Measurements from ENCODE around the gene RFX2. TPM values are rescaled to one million over a fixed set of nuclear protein-coding genes. Genes with fewer than 3 reads are reported as not detected.
"Not testable (repeated sequence)": the region's sequence is repeated elsewhere in the genome, so short reads cannot be mapped to it uniquely, and the experiment has no call there.

Gene RFX2
- total RNA-seq, 1 donor from 2014 or later, result 4.0 TPM

DNA sequence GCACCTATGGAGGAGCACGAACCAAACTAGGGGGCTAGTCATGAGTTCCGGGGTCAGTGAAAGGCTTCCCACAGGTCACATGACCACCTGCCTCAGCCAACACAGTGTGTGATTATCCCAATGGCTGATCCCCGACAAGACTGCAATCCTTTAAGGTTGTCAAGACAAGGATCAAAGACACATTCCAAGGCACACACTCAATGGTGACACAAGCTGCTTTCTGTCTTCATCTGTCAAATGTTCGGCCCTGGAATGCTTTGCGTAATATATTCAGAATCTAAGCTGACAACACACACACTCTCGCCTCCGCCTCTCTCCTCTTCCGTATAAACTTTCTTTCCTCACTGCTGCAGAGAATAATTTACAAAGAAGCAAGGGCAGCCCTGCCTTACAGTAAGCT, 144.1 kb downstream of the RFX2 start:
- DNase-seq (ENCODE audit: low spot score), result no peak
- intact Hi-C loops (cut with DNase I), result loop anchor here (5.0 kb wide), 2 partner anchors 59 to 164 kb away; no protein-coding TSS in a partner anchor

DNA sequence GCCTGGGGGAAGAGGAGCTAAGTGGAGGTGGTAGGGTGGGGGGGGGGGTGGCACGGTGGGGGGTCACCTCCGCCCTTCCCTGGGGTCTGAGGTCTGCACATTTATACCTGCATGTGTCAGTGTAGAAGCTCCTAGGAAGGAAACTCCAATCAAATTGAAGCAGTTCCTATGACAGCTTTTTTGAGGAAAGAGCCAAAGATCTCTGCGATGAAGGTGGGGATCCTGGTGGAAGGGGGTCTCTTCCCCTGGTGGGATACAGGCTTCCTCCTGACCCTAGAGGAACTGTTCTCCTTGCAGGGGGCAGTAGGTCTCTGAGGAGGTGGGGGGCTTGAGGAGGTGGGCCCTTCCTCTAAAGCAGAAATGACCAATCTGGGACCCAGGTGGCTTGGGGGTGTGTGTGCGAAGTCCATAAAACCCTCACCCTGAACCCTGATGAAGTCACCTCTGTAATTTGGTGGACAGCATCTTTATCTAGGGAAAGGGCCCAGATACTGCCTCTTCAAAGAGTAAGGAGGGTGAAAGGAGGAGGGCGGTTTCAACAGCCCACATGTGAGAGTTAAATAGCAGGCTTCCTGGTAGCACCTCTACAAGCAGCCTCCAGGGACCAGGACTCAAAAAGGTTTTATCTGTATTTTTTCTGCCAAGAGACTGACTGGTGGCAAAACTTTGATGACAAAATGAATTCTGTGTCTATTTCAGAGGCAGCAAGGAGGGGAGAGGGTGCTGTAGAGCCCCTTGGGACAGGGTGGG, 145.3 kb downstream of the RFX2 start:
- DNase-seq (ENCODE audit: low spot score), result no peak
- intact Hi-C loops (cut with DNase I), result loop anchor here (5.0 kb wide), 2 partner anchors 58 to 163 kb away; no protein-coding TSS in a partner anchor

DNA sequence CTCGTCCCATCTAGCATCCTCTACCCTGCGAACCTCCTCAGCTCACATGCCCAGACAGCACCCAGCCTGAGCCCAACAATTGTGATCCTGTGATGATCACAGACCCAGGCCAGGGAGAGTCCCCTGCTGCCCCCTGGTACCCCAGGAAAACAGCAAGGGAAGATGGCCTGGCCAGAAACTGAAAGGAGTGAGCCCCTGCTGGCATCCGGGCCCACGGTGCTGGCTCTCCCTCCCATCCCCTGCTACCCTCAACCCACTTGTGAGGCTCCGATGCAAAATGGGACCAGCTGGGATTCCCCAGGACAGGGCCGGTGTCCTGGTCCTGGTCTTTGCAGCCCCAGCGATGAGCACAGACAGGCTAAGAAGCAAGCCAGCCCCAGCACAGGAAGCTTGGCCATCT, 146.4 kb downstream of the RFX2 start:
- no peak for DNase-seq (ENCODE audit: low spot score)
- intact Hi-C loops (cut with DNase I), result no loop called here

DNA sequence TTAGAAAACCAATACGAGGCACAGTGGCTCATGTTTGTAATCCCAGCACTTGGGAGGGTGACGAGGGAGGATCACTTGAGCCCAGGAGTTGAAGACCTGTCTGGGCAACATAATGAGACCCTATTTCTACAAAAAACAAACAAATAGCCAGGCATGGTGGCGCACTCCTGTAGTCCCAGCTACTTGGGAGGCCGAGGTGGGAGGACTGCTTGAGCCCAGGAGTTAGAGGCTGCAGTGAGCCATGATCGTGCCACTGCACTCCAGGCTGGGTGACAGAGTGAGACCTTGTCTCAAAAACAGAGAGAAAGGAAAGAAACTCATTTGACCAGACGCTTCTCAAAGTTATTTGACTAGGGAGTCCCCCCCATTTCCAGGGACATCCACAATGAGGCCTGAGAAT, 147.0 kb downstream of the RFX2 start:
- DNase-seq (ENCODE audit: low spot score); intact Hi-C loops (cut with DNase I): not testable (repeated sequence)

DNA sequence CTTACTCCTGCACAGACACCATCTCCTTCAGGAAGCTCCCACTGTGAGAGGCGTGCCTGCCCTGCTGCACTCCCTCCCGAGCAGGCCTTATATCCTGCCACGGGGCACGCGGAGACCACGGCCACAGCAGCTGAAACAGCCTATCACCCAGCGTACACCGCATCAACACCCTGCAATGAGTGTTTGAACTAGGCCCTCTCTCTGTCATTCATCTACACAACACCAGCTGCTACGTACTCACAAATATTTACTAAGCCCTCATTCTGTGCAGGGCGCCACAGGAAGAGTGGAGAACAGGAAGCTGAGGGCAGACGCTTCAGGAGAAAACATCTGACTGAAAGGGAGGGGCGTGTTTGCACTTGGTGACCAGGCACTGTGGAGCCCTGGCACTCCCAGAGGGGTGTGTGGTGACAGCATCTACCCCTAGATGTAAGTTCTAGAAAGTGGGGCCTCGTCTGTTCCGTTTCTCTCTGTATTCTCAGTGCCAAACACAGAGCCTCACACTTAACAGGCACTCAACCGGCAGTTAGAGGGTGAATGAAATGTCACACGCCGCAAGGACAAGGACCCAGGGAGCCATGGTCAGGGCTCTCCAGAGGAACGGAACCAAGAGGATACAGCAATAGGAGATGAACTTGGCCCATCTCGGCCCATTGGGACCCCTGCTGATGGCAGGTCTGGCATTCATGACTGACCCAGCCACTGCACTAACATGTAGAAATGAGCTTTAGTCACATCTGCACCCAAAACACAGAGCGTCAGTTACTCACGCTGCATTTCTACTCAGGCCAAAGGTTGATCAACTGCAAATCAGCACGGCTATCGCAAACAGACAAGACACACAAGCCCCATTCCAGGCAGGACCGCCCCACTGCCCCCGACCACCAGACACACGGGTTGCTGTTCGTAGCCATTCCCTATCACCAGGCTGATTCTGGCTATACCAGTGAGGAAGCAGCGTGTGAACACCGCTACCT, 148.0 kb downstream of the RFX2 start:
- DNase-seq (ENCODE audit: low spot score), result no peak

DNA sequence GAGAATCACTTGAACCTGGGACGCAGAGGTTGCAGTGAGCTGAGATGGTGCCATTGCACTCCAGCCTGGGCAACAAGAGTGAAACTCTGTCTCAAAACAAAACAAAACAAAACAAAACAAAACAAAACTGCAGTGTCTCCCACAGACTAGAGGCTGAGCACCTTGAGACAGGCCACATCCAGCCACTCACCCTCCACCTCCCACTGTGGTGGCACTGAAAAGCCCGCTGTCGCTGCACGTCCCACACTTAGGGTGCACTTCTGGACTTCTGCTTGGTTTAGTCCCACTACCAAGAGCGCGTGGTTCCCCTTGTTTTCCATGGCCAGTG, 148.7 kb downstream of the RFX2 start:
- intact Hi-C loops (cut with DNase I), result not testable (repeated sequence)

More for the DNA sequence above, 148.0 kb downstream of the RFX2 start:
- intact Hi-C loops (cut with DNase I), result no loop called here

DNA sequence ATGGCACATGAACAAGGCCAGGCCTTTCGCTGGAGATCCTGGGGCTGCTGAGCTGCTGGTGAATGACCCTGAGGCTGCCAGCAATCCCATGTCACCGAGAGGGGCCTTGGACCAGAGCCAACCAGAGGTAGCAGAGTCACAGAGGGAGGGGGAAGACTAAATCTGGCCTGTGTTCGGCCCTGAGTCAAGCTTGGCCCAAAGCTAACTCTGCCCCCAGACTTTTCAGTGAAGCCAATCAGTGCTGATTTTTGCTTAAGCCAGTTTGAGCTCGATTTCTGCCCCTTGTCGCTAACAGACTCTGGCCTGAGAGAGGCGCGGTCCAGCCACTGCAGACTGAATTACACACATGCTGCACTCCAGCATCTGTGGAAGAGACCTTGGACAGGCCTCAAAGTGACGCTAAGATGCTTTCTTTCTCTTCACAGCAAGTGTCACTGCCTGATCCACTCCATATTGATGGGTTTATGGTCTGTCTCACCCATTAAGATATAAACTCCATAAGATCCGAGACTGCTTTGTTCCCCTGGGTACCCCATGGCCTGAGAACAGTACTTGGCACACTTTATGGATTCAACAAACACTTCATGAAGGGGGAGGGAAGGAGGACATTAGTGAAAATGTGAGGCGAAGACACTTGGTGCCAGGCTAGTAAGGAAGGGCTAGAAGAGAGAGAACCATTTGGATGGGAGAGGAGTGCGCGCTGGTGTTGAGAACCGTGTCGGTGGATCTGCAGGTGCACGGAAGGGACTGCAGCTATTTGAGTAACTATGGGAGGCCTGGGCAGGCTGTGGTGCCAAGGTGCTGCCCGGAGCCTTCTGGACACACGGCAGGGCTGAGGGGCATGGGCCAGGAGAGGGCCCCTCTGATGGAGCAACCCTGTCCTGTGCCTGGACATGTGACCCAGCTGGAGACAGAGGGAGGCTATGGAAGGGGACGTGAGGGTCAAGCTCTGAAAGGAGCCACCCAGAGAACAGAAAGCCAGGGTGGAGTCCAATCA, 150.0 kb downstream of the RFX2 start:
- DNase-seq (ENCODE audit: low spot score), result no peak
- intact Hi-C loops (cut with DNase I), result no loop called here

More for the DNA sequence above, 148.7 kb downstream of the RFX2 start:
- not testable (repeated sequence) for DNase-seq (ENCODE audit: low spot score)

DNA sequence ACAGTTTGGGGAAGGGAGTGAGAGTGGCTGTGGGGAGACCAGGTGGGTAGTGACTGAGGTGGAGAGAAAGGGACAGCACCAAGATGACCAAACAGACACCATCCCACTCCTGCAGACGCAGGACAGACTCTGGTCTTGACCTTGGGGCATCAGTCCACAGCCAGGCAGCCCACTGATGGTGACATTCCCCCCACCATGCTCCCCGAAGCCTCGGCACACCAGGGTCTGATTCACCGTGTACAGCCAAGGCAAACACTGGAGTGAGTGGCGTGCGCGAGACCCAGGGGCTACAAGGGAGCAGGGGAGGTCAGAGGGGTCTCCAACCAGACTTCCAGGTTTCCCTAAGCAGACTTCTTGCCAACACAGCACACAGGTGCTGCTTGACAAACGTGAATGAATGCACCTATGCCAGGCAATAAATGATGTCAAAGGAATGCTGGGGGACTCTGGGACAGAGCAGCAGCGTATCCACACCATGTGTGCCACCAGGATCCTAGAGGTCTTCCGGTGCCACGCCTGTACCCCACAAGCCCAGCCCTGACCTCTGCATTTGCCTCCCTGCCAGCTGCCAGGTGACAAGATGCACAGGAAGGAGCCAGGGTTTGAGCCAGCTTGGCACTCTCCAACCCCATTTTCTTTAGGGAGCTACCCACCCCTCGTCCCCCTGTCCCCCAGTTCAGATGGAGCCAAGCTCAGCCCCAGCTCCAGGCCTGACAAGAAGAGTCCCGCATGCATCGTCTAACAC, 150.9 kb downstream of the RFX2 start:
- no peak for DNase-seq (ENCODE audit: low spot score)
- intact Hi-C loops (cut with DNase I), result loop anchor here (5.0 kb wide), 1 partner anchor 132 kb away; no protein-coding TSS in a partner anchor

DNA sequence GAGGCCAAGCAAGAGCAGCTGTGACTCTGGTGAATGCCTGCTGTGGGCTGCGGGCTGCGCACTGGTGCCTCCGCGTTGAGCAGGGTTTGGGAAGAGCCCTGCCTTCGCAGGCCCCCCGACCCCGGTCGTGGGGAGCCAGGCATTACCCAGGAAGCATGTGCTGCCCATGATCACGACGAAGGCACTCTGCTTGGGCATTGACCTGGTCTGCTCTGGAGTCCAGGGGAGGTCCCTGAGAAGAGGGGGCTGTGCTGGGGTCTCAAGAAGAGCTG, 151.5 kb downstream of the RFX2 start:
- intact Hi-C loops (cut with DNase I), result loop anchor here (5.0 kb wide), 1 partner anchor 131 kb away; no protein-coding TSS in a partner anchor
- no peak for DNase-seq (ENCODE audit: low spot score)

DNA sequence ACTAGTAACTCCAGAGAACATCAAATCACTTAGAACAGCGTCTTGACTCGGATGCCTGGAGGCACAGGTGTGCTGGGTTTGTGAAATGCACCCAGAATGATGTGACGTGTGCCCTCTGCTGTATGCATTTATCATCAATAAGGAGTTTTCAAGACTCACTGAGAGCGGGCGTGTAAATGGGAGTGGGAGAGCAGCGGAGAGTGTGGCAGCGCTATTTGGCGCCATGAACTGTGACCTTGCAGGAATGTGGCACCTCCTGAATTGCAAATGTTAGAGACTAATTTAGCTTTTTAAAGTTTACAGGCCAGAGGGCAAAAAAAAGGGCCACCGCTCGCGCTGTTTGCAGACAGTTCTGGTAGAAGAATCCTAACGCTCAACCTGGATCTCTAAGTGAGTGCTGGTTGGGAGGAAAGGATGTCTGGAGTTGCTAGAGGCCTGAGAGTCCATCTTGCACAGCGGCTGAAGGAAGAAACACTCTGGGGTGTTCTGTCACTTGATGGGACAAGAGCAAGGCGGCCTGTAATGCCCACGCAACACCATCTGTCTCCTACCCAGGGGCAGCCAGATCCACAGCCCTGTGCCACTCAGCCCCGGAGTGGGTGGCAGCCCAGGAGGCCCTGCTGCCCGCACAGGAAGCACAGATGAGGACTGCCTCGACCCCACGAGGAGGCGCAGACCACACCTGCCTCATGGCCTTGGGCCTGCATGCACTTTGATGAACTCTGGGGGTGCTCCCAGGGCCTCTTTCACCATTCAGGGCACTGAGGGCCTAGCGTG, 152.0 kb downstream of the RFX2 start:
- intact Hi-C loops (cut with DNase I), result loop anchor here (5.0 kb wide), 1 partner anchor 131 kb away; no protein-coding TSS in a partner anchor
- DNase-seq (ENCODE audit: low spot score), result no peak

DNA sequence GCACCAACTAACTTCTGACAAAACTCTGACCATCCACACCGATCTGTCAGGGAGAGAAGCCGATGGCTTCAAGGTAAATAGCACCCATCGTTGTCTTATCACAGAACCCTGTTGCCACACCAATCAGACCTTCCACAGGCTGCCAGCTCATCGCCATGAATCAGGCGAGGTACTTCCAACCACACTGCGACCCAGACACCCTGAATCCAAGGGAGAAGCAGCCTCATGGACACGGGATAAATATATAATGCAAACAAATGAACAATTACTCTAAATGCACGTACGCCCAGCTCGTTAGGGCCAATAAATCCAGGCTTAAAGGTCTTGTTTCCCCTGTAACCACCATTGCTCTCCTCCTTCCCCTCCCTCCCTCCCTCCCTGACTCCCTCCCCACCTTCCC, 153.1 kb downstream of the RFX2 start:
- intact Hi-C loops (cut with DNase I), result loop anchor here (5.0 kb wide), 1 partner anchor 130 kb away; no protein-coding TSS in a partner anchor
- DNase-seq (ENCODE audit: low spot score), result no peak

DNA sequence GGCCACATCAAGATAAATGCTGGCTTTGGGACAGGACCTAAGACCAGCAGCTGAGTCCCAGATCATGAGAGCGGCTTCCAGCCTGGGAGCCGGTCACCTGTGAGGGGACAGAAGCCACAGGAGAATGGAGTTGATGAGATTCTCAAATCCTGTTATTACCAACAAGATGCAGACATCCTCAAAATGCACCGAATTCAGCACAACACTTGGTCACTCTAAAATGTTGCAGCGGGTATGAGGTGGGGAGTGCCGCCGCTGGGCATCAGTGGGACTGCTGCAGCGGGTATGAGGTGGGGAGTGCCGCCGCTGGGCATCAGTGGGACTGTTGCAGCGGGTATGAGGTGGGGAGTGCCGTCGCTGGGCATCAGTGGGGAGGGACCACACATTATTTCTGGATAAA, 153.6 kb downstream of the RFX2 start:
- no peak for DNase-seq (ENCODE audit: low spot score)
- intact Hi-C loops (cut with DNase I), result loop anchor here (5.0 kb wide), 1 partner anchor 129 kb away; no protein-coding TSS in a partner anchor

DNA sequence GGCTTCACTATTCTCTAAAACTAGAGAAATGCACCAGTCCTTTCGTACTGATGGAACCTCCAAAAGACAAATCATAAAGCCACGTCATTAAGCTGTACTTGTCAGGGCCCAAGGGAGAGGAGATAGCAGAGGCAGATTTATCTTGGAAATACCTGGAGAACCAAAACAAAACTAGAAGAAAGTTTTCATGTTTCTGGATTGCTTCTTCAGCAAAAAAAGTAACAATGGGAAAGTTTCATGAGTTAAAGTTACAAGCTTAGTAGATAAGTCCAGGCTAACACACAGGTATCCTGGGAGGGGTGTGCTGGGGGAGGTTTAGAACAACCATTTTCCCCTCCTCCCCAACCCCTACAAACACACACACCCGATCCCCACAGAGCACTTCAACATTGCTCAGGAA, 154.0 kb downstream of the RFX2 start:
- intact Hi-C loops (cut with DNase I), result loop anchor here (5.0 kb wide), 1 partner anchor 129 kb away; no protein-coding TSS in a partner anchor
- no peak for DNase-seq (ENCODE audit: low spot score)

DNA sequence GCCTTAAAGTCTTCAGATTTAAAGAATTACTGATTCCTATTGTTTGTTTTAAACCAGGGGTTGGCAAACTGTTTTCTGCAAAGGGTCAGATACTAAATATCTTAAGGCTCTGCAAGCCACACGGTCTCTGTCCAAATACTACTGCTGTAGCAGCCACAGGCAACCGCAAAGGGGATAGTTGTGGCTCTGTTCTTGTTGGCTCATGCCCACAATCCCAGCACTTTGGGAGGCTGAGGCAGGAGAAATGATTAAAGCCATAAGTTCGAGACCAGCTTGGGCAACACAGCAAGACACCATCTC, 154.7 kb downstream of the RFX2 start:
- intact Hi-C loops (cut with DNase I), result loop anchor here (5.0 kb wide), 1 partner anchor 128 kb away; no protein-coding TSS in a partner anchor
- no peak for DNase-seq (ENCODE audit: low spot score)

DNA sequence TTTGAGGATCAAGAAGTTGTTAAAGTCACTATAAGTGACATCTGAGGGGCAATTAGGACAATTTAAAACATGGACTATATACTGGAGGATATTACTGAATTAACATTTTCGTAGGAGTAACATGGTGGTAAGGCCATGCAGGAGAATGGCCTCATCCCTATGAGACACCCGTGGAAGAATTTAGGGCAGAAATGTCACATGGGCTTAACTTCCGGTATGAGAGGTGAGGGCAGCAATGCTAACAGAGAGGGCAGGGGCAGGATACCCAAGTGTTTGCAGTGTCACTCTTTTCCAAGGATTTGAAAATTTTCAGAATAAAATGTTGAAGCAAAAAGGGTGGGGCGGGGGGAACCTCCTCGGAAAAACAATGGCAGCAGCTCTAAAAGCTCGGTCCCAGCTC, 156.0 kb downstream of the RFX2 start:
- intact Hi-C loops (cut with DNase I), result no loop called here
- no peak for DNase-seq (ENCODE audit: low spot score)

DNA sequence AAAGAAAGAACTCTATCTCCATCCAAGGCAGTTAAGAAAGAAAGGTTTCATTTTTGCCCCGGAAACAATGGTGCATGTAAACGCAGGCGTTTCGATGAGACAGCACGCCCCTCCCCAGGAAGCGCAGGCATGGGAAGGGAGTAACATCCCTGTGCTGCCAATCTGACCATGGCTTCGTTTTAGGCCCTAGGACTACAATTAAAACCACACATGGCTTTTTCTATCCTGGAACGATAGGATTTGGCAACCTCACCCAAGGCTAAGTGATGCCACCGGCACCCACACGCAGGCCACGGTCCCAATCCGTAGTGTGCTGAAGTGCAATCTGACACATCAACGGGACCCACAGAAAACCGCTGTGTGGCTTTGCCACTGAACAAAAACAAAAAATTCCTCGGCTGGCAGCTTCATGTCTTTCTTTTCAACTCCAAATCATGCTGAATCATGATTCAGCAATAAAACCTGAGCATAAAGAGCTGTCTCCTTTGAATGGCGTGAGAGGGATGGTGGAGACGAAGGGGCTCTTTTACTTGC, 156.6 kb downstream of the RFX2 start:
- no peak for DNase-seq (ENCODE audit: low spot score)
- intact Hi-C loops (cut with DNase I), result no loop called here

DNA sequence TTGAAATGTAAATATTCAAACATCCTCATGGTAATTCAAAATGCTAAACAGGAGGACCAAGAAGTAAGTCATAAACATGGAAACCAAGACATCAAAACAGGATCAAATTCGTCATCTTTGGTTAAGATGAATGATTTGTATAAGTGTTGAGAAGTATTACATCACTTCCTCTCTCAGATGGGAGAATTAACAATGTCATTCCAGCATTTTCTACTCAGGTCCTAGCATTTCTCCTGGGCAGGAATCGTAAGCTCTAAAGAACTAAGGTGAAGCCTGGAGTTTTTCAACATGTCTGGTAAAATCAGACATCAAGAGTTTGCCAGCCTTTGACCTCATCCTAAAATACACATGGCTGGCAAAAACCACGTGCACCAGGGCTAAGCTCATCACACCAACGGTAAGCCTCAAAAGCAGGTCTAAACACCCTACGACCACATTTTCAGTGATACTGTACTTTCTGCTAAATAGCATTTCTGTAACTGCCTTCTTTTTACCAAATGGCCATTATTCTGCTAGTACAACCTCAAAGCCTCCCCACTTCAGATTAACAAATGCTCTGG, 157.2 kb downstream of the RFX2 start:
- intact Hi-C loops (cut with DNase I), result no loop called here
- no peak for DNase-seq (ENCODE audit: low spot score)
